Astrocyte (in vitro differentiated cells and primary cell): ENCODE results near the gene CDH1. TPM values are rescaled to one million over a fixed set of nuclear protein-coding genes. Genes with fewer than 3 reads are reported as not detected.

Experiments
- DNase-seq: peaks from one replicate; pipeline ENCODE4 v3.0.0-alpha.2; 2010; ENCODE audit warnings: low read depth
- FAIRE-seq: peaks from 2 replicates; lab custom pipeline; 2011; peaks lifted over from hg19 to GRCh38; lab: Jason Lieb, UNC
- H2AFZ ChIP-seq: 2 replicates; pipeline ENCODE4 v1.6.0; 2012; ENCODE audit warnings: low read depth, low read length, inconsistent platforms
- H3K27ac ChIP-seq: 2 replicates; pipeline ENCODE4 v1.5.1; 2011; ENCODE audit warnings: low read depth, low read length, inconsistent platforms
- H3K27me3 ChIP-seq: 2 replicates; pipeline ENCODE4 v1.6.0; 2011; ENCODE audit warnings: low read length, inconsistent platforms; ENCODE audit not compliant: insufficient read depth
- H3K36me3 ChIP-seq: 2 replicates; pipeline ENCODE4 v1.5.1; 2011; ENCODE audit warnings: low read length, inconsistent platforms; ENCODE audit not compliant: insufficient read depth
- H3K4me1 ChIP-seq: 2 replicates; pipeline ENCODE4 v1.5.1; 2011; ENCODE audit warnings: low read length, inconsistent platforms; ENCODE audit not compliant: insufficient read depth
- H3K4me2 ChIP-seq: 2 replicates; pipeline ENCODE4 v1.6.0; 2012; ENCODE audit warnings: low read length, inconsistent platforms
- H3K4me3 ChIP-seq: 2 replicates; pipeline ENCODE4 v1.5.1; 2011; ENCODE audit warnings: low read depth, mild to moderate bottlenecking, low read length, inconsistent platforms; ENCODE audit not compliant: insufficient read depth
- H3K79me2 ChIP-seq: 2 replicates; pipeline ENCODE4 v1.6.0; 2012; ENCODE audit warnings: mild to moderate bottlenecking, low read length, inconsistent platforms; ENCODE audit not compliant: insufficient read depth
- H3K9ac ChIP-seq: 2 replicates; pipeline ENCODE4 v1.6.0; 2012; ENCODE audit warnings: mild to moderate bottlenecking, low read length, inconsistent platforms
- H3K9me3 ChIP-seq: 2 replicates; pipeline ENCODE4 v1.5.1; 2012; ENCODE audit warnings: low read depth, mild to moderate bottlenecking, low read length, inconsistent platforms; ENCODE audit not compliant: insufficient read depth
- H4K20me1 ChIP-seq: 2 replicates; pipeline ENCODE4 v1.6.0; 2012; ENCODE audit warnings: low read length, inconsistent platforms; ENCODE audit not compliant: insufficient read depth
- H3K27ac Mint-ChIP-seq: one replicate; pipeline ENCODE4 v1.8.0; 2021; ENCODE audit warnings: mild to moderate bottlenecking, mixed read lengths; ENCODE audit not compliant: unreplicated experiment
- H3K27me3 Mint-ChIP-seq: one replicate; pipeline ENCODE4 v1.8.0; 2021; ENCODE audit warnings: low read depth, mixed read lengths; ENCODE audit not compliant: unreplicated experiment
- H3K36me3 Mint-ChIP-seq: one replicate; pipeline ENCODE4 v1.8.0; 2021; ENCODE audit warnings: low read depth, mixed read lengths; ENCODE audit not compliant: unreplicated experiment
- H3K4me1 Mint-ChIP-seq: one replicate; pipeline ENCODE4 v1.8.0; 2021; ENCODE audit warnings: low read depth, mixed read lengths; ENCODE audit not compliant: unreplicated experiment
- H3K4me3 Mint-ChIP-seq: one replicate; pipeline ENCODE4 v1.8.0; 2021; ENCODE audit warnings: mild to moderate bottlenecking, moderate library complexity, mixed read lengths; ENCODE audit not compliant: unreplicated experiment
- H3K9me3 Mint-ChIP-seq: one replicate; pipeline ENCODE4 v1.8.0; 2021; ENCODE audit warnings: mild to moderate bottlenecking, mixed read lengths; ENCODE audit not compliant: unreplicated experiment
- EZH2 ChIP-seq: IDR thresholded peaks from 2 replicates; pipeline ENCODE4 v1.6.1; 2012; ENCODE audit warnings: mild to moderate bottlenecking, low read length, inconsistent platforms; ENCODE audit not compliant: insufficient read depth
- total RNA-seq: library from RNA; stranded (reverse); gene quantifications from 2 replicates; pipeline ENCODE4 v1.2.1, GENCODE V29; 2021
- TF ChIP-seq, protein P1 (sequence below): IDR thresholded peaks from 2 replicates; pipeline ENCODE4 v1.5.1; 2011; ENCODE audit warnings: low read depth, mild to moderate bottlenecking, inconsistent platforms, low read length, moderate library complexity; ENCODE audit not compliant: insufficient read depth

CDH1 gene
- total RNA-seq, 1 donor from 2014 or later: 23.8 TPM

GRCh38 chr16:68768175-68768574, 31.1 kb downstream of the CDH1 start:
- H3K4me1 ChIP-seq: peaks cover 4% of the 10 kb centered on the region
- H3K27ac Mint-ChIP-seq: no peak overlapping the region
- no peaks in the 10 kb centered on the region for H3K36me3 Mint-ChIP-seq
- no peak overlapping the region for H3K9ac ChIP-seq
- H3K27me3 Mint-ChIP-seq: peaks cover 31% of the 10 kb centered on the region
- no peaks in the 10 kb centered on the region for H3K27me3 ChIP-seq
- H3K27ac ChIP-seq: no peak overlapping the region
- no peaks in the 10 kb centered on the region for H3K79me2 ChIP-seq
- no peaks in the 10 kb centered on the region for H3K9me3 ChIP-seq
- H3K4me3 Mint-ChIP-seq: no peak overlapping the region
- DNase-seq (no peak), FAIRE-seq (no peak)
- H3K4me2 ChIP-seq: no peak overlapping the region
- H2AFZ ChIP-seq: no peak overlapping the region
- H3K4me3 ChIP-seq: no peak overlapping the region
- no peaks in the 10 kb centered on the region for H3K9me3 Mint-ChIP-seq
- H3K36me3 ChIP-seq: no peaks in the 10 kb centered on the region
- H4K20me1 ChIP-seq: no peaks in the 10 kb centered on the region
- H3K4me1 Mint-ChIP-seq: no peaks in the 10 kb centered on the region
- TF ChIP-seq, protein P1, sequence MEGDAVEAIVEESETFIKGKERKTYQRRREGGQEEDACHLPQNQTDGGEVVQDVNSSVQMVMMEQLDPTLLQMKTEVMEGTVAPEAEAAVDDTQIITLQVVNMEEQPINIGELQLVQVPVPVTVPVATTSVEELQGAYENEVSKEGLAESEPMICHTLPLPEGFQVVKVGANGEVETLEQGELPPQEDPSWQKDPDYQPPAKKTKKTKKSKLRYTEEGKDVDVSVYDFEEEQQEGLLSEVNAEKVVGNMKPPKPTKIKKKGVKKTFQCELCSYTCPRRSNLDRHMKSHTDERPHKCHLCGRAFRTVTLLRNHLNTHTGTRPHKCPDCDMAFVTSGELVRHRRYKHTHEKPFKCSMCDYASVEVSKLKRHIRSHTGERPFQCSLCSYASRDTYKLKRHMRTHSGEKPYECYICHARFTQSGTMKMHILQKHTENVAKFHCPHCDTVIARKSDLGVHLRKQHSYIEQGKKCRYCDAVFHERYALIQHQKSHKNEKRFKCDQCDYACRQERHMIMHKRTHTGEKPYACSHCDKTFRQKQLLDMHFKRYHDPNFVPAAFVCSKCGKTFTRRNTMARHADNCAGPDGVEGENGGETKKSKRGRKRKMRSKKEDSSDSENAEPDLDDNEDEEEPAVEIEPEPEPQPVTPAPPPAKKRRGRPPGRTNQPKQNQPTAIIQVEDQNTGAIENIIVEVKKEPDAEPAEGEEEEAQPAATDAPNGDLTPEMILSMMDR: no peak
- no peak for TF ChIP-seq EZH2

GRCh38 chr16:68768771-68769170, 31.7 kb downstream of the CDH1 start:
- no peak for FAIRE-seq
- no peaks in the 10 kb centered on the region for H3K9me3 Mint-ChIP-seq
- H3K79me2 ChIP-seq: no peaks in the 10 kb centered on the region

GRCh38 chr16:68770671-68771070, 33.6 kb downstream of the CDH1 start:
- Mint-ChIP-seq H3K27ac (no peak overlapping the region), H3K36me3 (no peaks in the 10 kb centered on the region), H3K4me3 (no peak overlapping the region), H3K27me3 (peaks cover 42% of the 10 kb centered on the region), H3K9me3 (no peaks in the 10 kb centered on the region), H3K4me1 (no peaks in the 10 kb centered on the region)
- Histone ChIP-seq H3K27ac (no peak overlapping the region), H3K9me3 (no peaks in the 10 kb centered on the region), H3K9ac (no peak overlapping the region), H3K4me3 (no peak overlapping the region), H3K4me2 (no peak overlapping the region), H3K27me3 (peaks cover 8% of the 10 kb centered on the region), H3K79me2 (no peaks in the 10 kb centered on the region), H2AFZ (no peak overlapping the region), H3K36me3 (no peaks in the 10 kb centered on the region), H4K20me1 (no peaks in the 10 kb centered on the region), H3K4me1 (no peaks in the 10 kb centered on the region)
- no peak for FAIRE-seq
- TF ChIP-seq EZH2: no peak
- TF ChIP-seq, protein P1: no peak
- DNase-seq: no peak

More at GRCh38 chr16:68768771-68769170, 31.7 kb downstream of the CDH1 start:
- H4K20me1 ChIP-seq: no peaks in the 10 kb centered on the region
- peaks cover 35% of the 10 kb centered on the region for H3K27me3 Mint-ChIP-seq
- H3K27me3 ChIP-seq: no peaks in the 10 kb centered on the region
- no peaks in the 10 kb centered on the region for H3K36me3 Mint-ChIP-seq
- peak overlapping the region; percentile 43 for H3K4me3 Mint-ChIP-seq
- no peak overlapping the region for H3K27ac Mint-ChIP-seq
- no peaks in the 10 kb centered on the region for H3K4me1 ChIP-seq
- H3K4me2 ChIP-seq: no peak overlapping the region
- H3K9me3 ChIP-seq: no peaks in the 10 kb centered on the region
- no peak for DNase-seq
- no peaks in the 10 kb centered on the region for H3K36me3 ChIP-seq
- H3K9ac ChIP-seq: no peak overlapping the region
- no peak overlapping the region for H3K4me3 ChIP-seq
- no peak overlapping the region for H3K27ac ChIP-seq
- no peak overlapping the region for H2AFZ ChIP-seq
- H3K4me1 Mint-ChIP-seq: no peaks in the 10 kb centered on the region
- no peak for TF ChIP-seq EZH2
- TF ChIP-seq, protein P1: no peak
